Measurements from ENCODE around the gene WNT2.

The WNT2 gene

DNA sequence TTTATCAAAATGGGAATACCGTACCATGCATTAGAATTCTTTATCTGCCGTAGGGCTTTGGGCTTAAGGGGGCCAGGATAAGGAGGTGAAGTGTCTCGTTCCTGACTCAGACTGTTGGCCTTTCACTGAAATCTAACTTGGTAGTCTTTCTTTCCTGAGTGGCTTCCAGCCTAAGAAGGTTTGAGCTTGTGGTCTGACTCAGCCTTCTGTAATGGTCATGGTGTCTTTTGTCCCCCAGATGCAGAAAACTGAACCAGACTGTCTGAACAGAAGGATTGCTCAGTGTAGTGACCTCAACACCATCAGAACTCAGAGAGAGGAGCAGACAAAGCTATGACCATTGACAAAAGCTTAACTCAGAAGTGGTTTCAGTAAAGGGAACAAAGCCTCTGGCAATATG is 39.5 kb downstream of the WNT2 start:
- no peaks in the 10 kb centered on the region for H3K36me3 ChIP-seq (ENCODE audit: low read length)
- no peak overlapping the region for H3K27ac ChIP-seq (ENCODE audit: low read depth, low read length)
- no peak overlapping the region for H3K4me3 ChIP-seq (ENCODE audit: insufficient read depth, low read length, poor library complexity, severe bottlenecking)
- H3K27me3 ChIP-seq (ENCODE audit: low read length): no peaks in the 10 kb centered on the region
- H3K9ac ChIP-seq (ENCODE audit: low read length): no peak overlapping the region
- H3K4me2 ChIP-seq (ENCODE audit: low read depth, low read length, poor library complexity, severe bottlenecking): no peak overlapping the region
- H3K9me2 ChIP-seq (replicated peaks; ENCODE audit: insufficient read depth, low read length): no peaks in the 10 kb centered on the region
- no peaks in the 10 kb centered on the region for H3F3A ChIP-seq (ENCODE audit: insufficient read depth)
- no peak overlapping the region for H2AFZ ChIP-seq (ENCODE audit: low read depth, low read length, severe bottlenecking)
- H3K79me2 ChIP-seq (ENCODE audit: insufficient read depth, low read length): no peaks in the 10 kb centered on the region
- no peaks in the 10 kb centered on the region for H4K20me1 ChIP-seq (ENCODE audit: low read depth, low read length)
- TF ChIP-seq EZH2phosphoT487 (conservative IDR thresholded peaks at IDR 0.05; ENCODE audit: low read length) (no peak), CTCF (IDR thresholded peaks at IDR 0.05; ENCODE audit: insufficient read depth, low read length, poor library complexity, severe bottlenecking) (no peak)
- no peaks in the 10 kb centered on the region for H3K9me3 ChIP-seq (ENCODE audit: insufficient read depth, low read length)

DNA sequence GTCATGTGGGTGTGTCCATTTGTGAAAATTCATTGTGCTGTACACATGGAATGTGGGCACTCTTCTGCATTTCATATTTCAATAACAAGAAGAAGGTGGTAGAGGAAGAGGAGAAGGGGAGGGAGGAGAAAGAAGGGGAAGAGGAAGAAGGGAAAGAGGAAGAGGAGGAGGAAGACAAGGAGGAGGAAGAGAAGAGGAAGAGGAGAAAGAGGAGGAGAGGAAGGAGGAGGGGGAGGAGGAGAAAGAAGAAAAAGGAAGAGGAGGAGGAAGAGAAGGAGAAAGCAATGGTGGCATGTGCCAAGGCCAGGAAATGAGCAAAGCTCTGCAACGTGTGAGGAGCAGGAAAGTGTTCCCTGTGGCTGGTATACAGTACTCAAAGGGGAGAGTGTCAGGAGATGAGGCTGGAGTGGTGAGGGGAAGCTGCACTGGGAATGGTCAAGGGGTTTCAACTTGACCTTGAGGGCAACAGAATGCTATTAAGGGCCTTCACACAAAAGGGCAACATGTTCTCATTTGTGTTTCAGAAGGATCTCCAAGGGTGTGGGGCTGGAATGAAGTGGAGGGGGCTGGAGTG is 40.5 kb downstream of the WNT2 start:
- Histone ChIP-seq H3K9me2 (replicated peaks; ENCODE audit: insufficient read depth, low read length) (no peaks in the 10 kb centered on the region), H3K27ac (ENCODE audit: low read depth, low read length) (no peak overlapping the region), H3F3A (ENCODE audit: insufficient read depth) (no peaks in the 10 kb centered on the region), H3K27me3 (ENCODE audit: low read length) (no peaks in the 10 kb centered on the region), H3K9me3 (ENCODE audit: insufficient read depth, low read length) (no peaks in the 10 kb centered on the region), H3K9ac (ENCODE audit: low read length) (no peak overlapping the region), H3K79me2 (ENCODE audit: insufficient read depth, low read length) (no peaks in the 10 kb centered on the region), H3K4me3 (ENCODE audit: insufficient read depth, low read length, poor library complexity, severe bottlenecking) (no peak overlapping the region), H2AFZ (ENCODE audit: low read depth, low read length, severe bottlenecking) (no peak overlapping the region), H4K20me1 (ENCODE audit: low read depth, low read length) (no peaks in the 10 kb centered on the region), H3K36me3 (ENCODE audit: low read length) (no peaks in the 10 kb centered on the region), H3K4me2 (ENCODE audit: low read depth, low read length, poor library complexity, severe bottlenecking) (no peak overlapping the region)
- TF ChIP-seq CTCF (IDR thresholded peaks at IDR 0.05; ENCODE audit: insufficient read depth, low read length, poor library complexity, severe bottlenecking): no peak
- TF ChIP-seq EZH2phosphoT487 (conservative IDR thresholded peaks at IDR 0.05; ENCODE audit: low read length): no peak

GRCh38 chr7:117281562-117281961 is 41.3 kb downstream of the WNT2 start:
- no peaks in the 10 kb centered on the region for H4K20me1 ChIP-seq (ENCODE audit: low read depth, low read length)
- H3K27ac ChIP-seq (ENCODE audit: low read depth, low read length): no peak overlapping the region
- TF ChIP-seq CTCF (IDR thresholded peaks at IDR 0.05; ENCODE audit: insufficient read depth, low read length, poor library complexity, severe bottlenecking): no peak
- no peak for TF ChIP-seq EZH2phosphoT487 (conservative IDR thresholded peaks at IDR 0.05; ENCODE audit: low read length)
- no peaks in the 10 kb centered on the region for H3K27me3 ChIP-seq (ENCODE audit: low read length)
- no peaks in the 10 kb centered on the region for H3F3A ChIP-seq (ENCODE audit: insufficient read depth)
- H3K9me2 ChIP-seq (replicated peaks; ENCODE audit: insufficient read depth, low read length): no peaks in the 10 kb centered on the region
- no peaks in the 10 kb centered on the region for H3K79me2 ChIP-seq (ENCODE audit: insufficient read depth, low read length)
- no peaks in the 10 kb centered on the region for H3K9me3 ChIP-seq (ENCODE audit: insufficient read depth, low read length)
- H3K4me2 ChIP-seq (ENCODE audit: low read depth, low read length, poor library complexity, severe bottlenecking): no peak overlapping the region
- H3K9ac ChIP-seq (ENCODE audit: low read length): no peak overlapping the region
- no peak overlapping the region for H2AFZ ChIP-seq (ENCODE audit: low read depth, low read length, severe bottlenecking)
- no peak overlapping the region for H3K4me3 ChIP-seq (ENCODE audit: insufficient read depth, low read length, poor library complexity, severe bottlenecking)
- no peaks in the 10 kb centered on the region for H3K36me3 ChIP-seq (ENCODE audit: low read length)
